Measurements from ENCODE around the gene SMARCA1.

DNA sequence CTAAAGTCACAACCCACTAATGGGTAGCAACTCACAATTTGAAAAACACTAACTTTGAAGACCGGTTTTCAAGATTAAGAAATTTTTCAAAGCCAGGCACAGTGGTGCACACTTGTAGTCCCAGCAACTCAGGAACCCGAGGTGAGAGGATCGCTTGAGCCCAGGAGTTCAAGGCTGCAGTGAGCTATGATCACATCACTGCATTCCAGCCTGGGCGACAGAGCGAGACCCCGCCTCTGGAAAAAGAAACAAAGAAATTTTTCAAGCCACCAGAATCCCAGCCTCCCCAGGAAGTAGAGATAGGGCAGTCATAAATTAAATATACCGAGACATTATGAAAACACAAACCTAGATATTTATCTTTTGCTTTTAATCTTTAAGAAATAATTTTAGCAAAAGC, 13.0 kb downstream of the SMARCA1 start:
- TF ChIP-seq, protein P1, sequence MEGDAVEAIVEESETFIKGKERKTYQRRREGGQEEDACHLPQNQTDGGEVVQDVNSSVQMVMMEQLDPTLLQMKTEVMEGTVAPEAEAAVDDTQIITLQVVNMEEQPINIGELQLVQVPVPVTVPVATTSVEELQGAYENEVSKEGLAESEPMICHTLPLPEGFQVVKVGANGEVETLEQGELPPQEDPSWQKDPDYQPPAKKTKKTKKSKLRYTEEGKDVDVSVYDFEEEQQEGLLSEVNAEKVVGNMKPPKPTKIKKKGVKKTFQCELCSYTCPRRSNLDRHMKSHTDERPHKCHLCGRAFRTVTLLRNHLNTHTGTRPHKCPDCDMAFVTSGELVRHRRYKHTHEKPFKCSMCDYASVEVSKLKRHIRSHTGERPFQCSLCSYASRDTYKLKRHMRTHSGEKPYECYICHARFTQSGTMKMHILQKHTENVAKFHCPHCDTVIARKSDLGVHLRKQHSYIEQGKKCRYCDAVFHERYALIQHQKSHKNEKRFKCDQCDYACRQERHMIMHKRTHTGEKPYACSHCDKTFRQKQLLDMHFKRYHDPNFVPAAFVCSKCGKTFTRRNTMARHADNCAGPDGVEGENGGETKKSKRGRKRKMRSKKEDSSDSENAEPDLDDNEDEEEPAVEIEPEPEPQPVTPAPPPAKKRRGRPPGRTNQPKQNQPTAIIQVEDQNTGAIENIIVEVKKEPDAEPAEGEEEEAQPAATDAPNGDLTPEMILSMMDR (IDR thresholded peaks at IDR 0.05): no peak
- TF ChIP-seq POLR2A (IDR thresholded peaks at IDR 0.05): no peak

Measured in uterus (tissue), 2 donors.